GM19468 (cell line): ENCODE measurements around the gene TDP2.
"Not testable (repeated sequence)": the region's sequence is repeated elsewhere in the genome, so short reads cannot be mapped to it uniquely, and the experiment has no call there.

ENCODE experiments used
- ATAC-seq: cut with Tn5 transposase; IDR thresholded peaks from one replicate; pipeline ENCODE4 v1.9.1; 2021; ENCODE audit warnings: mild to moderate bottlenecking, moderate library complexity, moderate number of reproducible peaks; ENCODE audit not compliant: unreplicated experiment; ENCODE audit errors: extremely low read depth

The TDP2 gene

GRCh38 chr6:24666641-24667377 is at the start of gene TDP2, which contains the start of gene ACOT13:
Gene TDP2 (minus strand): TSS chr6:24666899. CDS start chr6:24666862, 37 bp downstream.
Gene ACOT13 (plus strand): TSS chr6:24667077. CDS start chr6:24667264, 187 bp downstream.
- peak; percentile 96 for ATAC-seq

DNA sequence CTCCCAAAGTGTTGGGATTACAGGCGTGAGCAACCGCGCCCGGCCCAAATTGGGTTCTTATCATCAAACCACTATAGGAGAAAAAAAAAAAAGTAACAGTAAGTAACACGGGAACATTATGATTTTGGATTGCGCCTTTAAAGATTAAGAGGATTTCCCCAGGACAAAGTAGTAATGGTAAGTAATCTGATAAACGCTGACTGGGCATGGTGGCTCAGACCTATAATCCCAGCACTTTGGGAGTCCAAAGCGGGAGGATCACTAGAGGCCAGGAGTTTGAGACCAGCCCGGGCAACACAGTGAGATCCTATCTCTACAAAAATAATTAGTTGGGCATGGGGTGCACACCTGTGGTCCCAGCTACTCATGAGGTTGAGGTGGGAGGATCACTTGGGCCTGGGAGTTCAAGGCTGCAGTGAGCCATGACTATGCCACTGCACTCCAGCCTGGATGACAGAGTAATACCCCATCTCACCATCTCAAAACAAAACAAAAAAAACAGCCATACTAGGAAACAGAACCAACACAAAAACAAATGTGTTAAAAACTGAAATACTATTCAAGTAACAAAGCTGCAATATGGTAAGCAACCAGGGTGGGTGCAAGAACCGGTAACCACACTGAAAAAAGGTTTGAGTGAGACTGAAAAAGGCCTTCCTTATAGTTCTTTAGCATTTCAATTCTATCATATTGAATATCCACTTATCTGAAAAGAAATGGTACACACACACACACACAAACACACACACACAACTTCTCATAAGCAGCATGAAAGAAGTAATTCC is 44.0 kb upstream of the TDP2 start:
- no peak for ATAC-seq

GRCh38 chr6:24709014-24709711 is 42.5 kb upstream of the TDP2 start:
- no peak for ATAC-seq

DNA sequence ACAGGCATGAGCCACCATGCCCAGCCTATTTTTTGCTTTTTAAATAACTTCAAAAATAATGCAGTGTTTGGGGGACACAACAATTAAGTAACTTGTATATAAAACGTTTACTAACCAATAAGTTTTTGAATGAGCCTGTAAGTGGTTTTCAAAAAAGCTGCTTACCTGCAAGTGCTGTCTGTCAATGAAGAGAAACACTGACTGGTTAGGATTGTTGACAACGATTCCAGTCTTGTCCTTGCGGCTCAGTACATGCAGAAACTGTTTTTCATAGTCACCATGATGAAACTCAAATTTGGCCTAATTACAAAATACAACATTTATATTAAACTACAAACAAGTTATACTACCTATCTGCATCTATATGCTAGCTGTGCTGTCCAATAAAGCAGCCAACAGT is 41.9 kb upstream of the TDP2 start:
- no peak for ATAC-seq

DNA sequence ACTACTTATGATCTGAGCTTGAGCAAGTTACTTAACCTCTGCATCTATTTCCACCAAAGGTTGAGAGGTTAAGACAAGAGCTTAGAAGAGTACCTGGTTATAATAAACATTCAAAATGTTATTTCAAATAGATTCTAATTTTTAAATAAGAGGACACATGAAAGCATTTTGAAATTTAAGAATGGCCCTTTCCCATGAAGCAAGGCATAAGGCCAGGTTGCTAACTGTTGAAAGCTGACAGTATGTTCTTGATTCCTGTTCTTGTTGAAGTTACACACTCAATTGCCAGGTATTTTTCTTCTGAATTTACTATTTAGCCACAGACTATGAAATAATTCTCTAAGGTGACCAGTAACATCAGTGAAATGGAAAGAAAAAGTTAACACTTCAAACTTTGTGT is 37.8 kb upstream of the TDP2 start:
- ATAC-seq: no peak

DNA sequence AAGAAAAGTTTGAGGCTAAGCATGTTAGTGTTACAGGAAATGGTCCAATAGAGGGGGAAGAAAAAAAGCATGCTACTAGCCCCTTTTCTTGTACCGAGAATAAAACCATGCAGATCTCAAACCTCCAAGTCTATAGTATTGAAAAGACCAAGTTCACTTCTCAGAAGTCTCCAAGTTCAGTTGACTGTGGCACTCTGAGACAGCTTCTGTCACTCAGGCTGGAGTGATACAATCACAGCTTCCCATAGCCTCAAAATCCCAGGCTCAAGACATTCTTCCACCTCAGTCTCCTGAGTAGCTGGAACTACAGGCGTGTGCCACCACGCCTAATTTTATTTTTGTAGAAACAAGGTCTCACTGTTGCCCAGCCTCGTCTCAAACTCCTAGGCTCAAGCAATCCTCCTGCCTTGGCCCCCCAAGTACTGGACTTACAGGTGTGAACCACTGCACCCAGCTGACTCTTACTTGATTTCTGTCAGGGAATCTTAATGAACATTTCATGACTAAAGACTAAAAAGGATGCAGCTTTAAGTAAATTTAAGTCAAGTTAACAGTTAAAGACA is 36.1 kb upstream of the TDP2 start:
- no peak for ATAC-seq

DNA sequence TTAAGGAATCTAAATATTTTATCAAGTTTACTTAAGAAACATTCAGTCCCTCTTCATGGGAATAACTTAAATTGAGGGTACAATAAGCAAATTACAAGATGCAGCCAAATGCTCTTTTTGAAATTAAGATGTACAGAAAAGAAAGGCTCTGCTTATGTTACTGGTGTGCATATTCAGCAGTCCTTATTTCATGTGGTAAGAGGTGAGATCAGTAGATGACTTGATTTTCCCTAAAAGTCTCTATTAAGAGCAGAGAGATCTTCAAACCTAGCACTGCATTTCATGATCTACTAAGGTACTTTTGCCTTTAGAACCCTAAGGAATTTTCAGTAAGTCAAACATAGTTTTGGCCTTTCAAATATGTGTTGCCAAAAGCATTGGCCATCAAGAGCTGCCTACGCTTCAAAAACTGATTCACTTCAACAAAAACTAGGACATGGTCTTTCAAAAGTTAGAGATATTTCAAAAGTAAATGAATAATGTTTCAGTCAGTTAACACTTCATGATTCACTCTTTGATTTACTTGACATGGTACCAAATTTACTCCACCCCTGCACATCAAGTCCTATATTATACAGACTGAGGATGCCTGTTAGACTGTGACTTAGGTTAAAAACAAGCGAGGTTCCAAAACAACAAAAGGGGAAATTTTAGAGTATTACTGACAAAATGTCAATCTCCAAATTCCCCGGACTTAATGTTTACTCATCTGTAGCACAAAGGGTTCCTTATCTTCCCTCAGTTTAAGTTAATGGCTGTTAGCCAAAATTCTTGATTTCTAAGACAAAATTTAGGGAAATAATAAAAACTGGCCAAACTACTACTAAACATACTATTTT is 33.0 kb upstream of the TDP2 start:
- ATAC-seq: no peak

DNA sequence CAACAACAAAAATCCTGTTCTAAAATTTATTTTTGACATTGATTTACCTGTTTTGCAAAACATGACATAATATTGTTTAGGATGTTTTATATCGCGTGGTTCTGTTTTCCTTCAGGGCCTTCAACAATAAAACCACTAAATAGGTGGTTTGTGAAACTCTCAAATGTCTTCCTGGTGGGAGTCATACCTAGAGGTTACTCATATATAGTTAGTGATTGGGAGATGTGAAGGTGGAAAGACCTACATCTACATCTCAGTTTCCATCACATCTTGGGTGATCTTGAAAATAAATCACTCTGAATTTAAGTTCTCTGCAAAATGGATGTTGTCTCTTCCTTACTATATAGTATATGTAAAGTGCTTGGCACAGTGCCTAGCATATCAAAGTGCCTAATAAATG is 29.4 kb upstream of the TDP2 start:
- no peak for ATAC-seq

GRCh38 chr6:24695635-24696034 is 28.9 kb upstream of the TDP2 start:
- not testable (repeated sequence) for ATAC-seq

DNA sequence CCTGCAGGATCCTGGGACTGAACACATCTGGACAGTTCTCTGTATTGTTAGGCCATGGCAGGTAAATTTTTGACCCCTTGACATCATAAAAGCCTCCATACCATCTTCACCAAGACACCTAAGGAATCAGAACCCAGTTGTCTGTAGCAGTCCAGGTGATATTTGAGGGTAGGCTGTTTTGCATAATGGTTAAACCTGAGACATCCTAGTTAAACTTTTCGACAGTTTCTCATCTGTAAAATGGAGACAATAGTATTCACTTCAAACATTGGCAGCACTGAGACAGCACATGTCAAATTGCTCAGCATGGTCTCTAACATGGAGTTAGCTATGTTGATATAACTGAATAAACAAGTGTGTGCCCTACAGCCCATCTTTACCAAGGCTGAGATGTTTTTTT is 27.5 kb upstream of the TDP2 start:
- peak; percentile 12 for ATAC-seq

DNA sequence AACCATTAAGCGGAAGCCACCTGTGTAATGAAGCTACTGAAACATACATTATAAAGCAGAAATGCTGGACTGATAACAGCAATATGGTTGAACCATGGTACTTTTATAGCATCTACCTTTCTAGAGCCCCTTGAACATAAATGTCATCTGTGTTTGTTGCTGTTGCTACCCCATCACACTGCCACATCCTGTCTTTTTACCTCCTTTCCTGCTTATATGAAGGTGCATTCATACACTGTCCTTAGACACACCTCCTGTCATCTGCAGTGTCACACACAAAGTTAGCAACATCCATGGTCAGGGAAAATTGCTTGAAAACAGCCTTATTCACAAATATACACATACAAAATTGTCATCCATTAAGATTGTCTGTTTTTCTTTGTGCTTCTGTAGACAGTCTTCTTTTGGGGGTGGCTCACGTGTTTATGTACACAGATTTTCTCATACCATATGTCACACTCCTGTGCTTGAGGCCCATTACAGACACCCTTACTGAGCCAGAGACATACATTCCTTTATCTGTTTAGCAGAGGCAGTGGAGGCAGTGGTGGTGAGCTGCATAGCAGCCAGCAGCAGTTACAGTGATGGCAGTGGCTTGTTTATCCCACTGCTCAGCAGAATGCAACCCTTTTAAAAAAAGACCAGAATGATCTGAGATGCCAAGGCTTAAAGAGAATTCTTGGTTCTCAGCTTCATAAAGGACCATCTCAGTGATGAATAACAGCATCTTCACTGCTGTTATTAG is 26.3 kb upstream of the TDP2 start:
- no peak for ATAC-seq

DNA sequence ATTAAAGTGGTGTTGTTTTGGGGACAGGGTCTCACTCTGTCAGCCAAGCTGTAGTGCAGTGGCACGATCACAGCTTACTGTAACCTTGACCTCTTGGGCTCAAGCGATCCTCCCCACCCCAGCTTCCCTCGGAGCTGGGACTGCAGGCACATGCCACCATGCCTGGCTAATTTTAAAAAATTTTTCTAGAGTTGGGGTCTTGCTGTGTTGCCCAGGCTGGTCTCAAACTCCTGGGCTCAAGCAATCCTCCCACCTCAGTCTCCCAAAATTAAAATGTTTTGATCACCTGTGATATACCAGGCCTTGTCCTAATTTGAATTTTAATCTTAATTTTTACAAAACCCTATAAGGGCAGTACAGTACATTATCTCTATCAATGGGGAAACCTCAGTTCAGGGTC is 25.7 kb upstream of the TDP2 start:
- ATAC-seq: no peak

- ATAC-seq: no peak
Measured at GRCh38 chr6:24692003-24692402, 25.3 kb upstream of the TDP2 start.

DNA sequence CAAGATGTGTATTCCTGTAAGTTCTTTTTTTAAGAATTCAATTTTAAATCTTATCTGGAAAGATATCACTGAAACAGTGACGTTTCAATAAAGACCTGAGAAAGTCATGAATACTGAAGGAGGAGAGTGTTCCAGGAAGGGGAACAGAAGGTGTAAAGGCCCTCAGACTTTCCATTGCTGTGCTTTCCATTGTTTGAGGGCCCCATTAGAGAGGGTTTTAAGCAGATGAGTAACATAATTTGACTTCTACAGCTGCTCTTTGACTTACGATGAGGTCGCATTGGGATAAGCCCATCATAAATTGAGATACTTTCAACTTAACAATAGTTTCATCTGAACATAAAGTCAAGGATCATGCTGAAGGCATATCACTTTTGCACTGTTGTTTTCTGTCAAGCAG is 24.9 kb upstream of the TDP2 start:
- ATAC-seq: no peak

DNA sequence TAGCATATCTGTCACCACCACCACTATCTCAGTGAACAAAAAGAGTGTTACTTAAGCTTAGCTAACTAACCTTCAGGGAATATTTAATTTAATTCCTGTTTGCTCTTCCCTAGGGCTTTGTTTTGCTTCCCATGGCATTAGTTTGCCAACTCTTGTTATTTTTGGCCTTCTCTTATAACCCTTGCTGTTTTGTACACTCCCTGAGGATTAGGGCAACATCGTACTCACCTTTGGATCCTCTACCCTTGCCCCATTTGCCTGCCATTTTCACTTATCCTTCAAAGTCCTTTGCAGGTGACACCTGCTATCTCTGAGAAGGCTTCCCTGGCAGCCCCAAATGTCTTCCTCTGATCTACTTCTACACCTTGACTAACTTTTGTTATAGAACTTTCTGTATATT is 23.9 kb upstream of the TDP2 start:
- no peak for ATAC-seq

- no peak for ATAC-seq
Measured at GRCh38 chr6:24689964-24690363, 23.3 kb upstream of the TDP2 start.

- no peak for ATAC-seq
Measured at GRCh38 chr6:24686946-24687345, 20.2 kb upstream of the TDP2 start.

DNA sequence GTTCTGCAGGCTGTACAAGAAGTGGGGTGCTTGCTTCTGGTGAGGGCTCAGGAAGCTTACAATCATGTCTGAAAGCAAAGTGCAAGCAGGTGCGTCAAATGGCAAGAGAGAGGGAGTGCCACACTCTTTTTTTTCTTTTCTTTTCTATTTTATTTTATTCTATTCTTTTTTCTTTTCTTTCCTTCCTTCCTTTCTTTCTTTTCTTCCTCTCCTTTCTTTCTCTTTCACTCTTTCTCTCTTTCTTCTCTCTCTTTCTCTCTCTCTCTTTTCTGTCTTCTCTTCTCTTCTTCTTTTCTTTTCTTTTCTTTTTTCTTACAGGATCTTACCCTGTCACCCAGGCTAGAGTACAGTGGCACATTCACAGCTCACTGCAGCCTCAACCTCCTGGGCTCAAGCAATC is 19.7 kb upstream of the TDP2 start:
- ATAC-seq: no peak
